ENCODE results near the gene CDKN2B.
A peak's percentile ranks its signal among the peaks of the same experiment; 100 is the strongest.

CDKN2B gene

DNA sequence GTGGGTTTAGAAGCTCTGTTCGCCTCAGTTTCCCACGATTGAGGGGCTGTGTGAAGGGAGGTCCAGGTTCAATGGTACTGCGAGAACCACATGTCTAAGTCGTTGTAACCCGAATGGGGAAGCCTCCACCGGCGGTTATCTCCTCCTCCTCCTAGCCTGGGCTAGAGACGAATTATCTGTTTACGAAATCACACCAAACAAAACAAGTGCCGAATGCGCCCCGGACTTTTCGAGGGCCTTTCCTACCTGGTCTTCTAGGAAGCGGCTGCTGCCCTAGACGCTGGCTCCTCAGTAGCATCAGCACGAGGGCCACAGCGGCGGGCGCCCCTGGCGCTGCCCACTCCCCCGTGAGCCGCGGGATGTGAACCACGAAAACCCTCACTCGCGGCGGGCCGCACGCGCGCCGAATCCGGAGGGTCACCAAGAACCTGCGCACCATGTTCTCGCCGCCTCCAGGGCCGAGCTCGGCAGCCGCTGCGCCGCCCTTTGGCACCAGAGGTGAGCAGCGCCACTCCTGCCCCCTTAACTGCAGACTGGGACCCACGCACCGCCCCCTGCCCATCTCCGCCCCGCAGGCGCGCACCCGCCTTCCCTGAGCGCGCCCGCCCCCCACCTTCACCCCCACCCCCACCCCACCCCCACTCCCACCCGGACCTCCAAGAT lies 15.1 kb downstream of the CDKN2B start, which contains the start of gene CDKN2A:
Gene CDKN2A (minus strand): TSS at position 500 of the 663 bp plus-strand sequence.
- DNase-seq (ENCODE audit: low spot score), result peak; percentile 57

DNA sequence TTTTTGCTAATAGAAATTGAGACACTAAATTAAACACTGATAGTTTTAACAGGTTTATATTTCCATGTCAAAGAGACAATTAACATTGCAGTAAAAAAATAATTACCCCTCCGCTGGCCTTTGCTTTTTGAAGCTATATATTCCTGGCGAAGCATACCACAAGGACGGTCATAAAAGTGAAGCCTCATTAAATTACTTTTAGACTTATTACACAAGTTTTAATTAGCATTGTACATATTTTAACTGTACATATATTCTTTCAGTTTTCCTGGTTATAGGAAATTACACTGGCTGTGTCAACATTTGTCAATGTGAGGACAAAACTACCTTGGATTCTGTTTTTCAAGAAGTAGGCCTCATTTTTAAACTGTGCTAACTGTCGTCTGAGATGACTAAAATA lies 16.1 kb downstream of the CDKN2B start:
- DNase-seq (ENCODE audit: low spot score), result no peak

DNA sequence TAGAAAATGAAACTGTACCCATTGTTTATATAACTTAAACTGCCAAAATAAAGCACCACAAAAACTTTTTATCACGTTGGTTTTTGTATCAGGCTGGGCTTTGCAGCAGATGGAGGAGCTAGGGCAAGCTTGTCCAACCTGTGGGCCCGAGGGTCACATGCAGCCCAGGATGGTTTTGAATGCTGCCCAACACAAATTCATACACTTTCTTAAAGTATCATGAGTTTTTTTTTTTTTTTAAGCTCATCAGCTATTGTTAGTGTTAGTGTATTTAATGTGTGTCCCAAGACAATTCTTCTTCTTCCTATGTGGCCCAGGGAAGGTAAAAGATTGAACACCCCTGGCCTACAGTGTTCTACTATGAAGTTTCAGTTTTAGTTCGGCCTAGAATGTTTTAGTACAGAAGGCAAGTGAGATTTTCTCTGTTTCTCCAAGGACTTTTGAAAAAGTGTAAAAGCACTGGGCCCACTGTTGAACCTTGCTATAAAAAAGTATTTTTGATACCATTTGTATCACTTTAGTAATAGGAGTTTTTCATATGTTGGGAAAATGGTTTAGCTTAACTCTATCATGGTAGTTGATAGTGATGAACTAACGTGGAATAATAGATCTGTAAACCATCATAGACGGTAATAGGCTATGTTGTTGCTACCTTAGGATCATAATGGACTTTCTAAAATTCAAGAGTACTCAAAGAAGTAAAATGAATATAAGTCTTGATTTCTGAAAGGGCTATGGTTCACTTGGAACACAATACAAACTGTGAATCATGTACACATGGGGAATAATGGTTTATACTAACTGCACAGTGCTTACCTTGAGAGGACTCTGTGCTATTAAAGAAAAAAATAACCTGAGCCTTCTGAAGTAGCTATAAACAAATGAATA lies 17.8 kb downstream of the CDKN2B start:
- no peak for DNase-seq (ENCODE audit: low spot score)

- DNase-seq (ENCODE audit: low spot score), result no peak
Measured at GRCh38 chr9:21989440-21990189, 19.5 kb downstream of the CDKN2B start.

- no peak for DNase-seq (ENCODE audit: low spot score)
Measured at GRCh38 chr9:21988056-21988990, 20.8 kb downstream of the CDKN2B start.

GRCh38 chr9:21985964-21986667 lies 23.0 kb downstream of the CDKN2B start:
- DNase-seq (ENCODE audit: low spot score), result no peak

DNA sequence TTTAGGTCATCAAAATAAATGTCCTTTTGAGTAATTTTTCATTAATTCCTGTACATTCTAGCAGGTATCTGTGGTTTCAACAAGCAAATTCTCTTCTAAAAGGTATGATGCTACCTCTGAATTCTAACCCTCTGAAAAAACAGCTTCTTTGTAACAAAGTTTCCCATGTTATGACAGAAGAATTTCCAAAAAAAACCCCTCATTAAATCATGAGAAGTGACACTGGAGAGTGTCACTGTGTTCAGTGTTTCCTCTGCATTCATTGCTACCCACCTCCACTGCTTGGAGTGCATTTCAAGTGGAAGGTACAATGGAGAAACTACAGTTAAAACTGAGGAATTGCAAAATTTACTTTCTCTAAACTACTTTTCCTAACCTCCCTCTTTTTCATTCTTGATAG lies 25.0 kb downstream of the CDKN2B start:
- DNase-seq (ENCODE audit: low spot score), result no peak

DNA sequence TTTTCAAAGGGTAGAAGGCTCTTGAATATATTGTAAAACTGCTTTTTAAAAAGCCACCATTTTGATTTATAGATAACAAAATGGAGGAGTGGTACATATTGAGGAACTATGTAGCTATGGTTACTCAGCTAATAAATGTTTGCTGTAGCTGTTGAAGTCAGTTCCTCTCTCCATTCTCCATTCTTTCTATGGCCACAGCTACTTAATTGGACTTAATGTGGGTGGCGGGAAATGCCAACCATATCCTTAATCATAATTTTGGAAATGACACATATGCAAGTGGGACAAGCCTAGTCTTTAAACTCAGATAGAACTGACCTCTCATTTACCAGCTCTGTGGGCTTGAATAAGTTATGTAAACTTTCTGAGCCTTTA lies 25.6 kb downstream of the CDKN2B start:
- DNase-seq (ENCODE audit: low spot score), result no peak

GRCh38 chr9:21982861-21983560 lies 26.1 kb downstream of the CDKN2B start:
- no peak for DNase-seq (ENCODE audit: low spot score)

- DNase-seq (ENCODE audit: low spot score), result no peak
Measured at GRCh38 chr9:21982391-21982790, 26.7 kb downstream of the CDKN2B start.

- DNase-seq (ENCODE audit: low spot score), result no peak
Measured at GRCh38 chr9:21976334-21976875, 32.7 kb downstream of the CDKN2B start.

- DNase-seq (ENCODE audit: low spot score), result peak; percentile 34
Measured at GRCh38 chr9:21974722-21975409, 34.2 kb downstream of the CDKN2B start.

DNA sequence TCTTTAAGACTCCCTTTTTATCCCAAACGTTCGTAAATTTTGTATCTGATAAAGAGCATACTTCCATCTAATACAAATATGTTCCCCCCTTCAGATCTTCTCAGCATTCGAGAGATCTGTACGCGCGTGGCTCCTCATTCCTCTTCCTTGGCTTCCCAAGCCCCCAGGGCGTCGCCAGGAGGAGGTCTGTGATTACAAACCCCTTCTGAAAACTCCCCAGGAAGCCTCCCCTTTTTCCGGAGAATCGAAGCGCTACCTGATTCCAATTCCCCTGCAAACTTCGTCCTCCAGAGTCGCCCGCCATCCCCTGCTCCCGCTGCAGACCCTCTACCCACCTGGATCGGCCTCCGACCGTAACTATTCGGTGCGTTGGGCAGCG lies 34.8 kb downstream of the CDKN2B start:
- DNase-seq (ENCODE audit: low spot score), result no peak

- DNase-seq (ENCODE audit: low spot score), result no peak
Measured at GRCh38 chr9:21972361-21972760, 36.7 kb downstream of the CDKN2B start.

- DNase-seq (ENCODE audit: low spot score), result no peak
Measured at GRCh38 chr9:21970800-21971640, 38.1 kb downstream of the CDKN2B start.

DNA sequence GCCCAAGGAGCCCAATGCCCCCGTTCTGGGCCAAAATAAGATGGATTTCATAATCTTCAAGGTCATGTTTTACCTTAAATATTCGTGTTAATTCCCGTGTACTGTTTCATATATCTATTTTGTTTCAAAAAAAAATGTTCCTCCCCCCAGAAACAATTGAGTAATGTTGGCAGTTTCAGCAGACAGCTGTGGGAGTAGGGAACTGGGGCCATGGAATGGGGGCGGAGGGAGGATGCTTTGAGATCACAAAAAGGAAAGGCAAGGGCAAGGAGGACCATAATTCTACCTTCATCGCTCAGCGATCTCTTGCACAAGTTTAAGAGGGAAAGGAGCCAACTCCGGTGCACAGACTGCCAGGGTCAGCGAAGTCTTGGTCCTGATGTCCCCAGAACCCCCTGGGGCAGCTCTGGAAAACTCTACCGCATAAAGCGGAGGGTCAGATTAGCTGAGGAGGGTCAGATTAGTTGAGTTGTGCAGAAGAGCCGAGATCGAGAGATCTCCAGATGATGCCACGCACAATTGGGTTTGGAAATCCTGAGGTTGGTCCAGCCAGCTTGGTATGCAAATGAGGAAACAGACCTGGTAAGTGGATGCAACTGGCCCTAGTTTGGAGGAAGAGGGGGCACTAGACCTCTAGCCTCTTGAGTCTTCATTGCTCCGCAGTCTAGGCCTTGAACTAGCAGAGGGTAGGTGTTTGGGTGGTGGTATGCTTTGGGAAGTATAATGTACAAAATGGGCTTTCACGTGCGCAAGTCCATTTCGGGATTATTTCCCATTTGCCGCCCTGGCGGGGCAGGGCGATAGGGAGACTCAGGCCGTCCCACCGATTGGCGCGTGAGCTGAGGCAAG lies 38.9 kb downstream of the CDKN2B start:
- DNase-seq (ENCODE audit: low spot score), result no peak
